Stimulated activated CD8-positive, alpha-beta memory T cell treated with anti-CD3 and anti-CD28 coated beads, Interleukin-12 subunit alpha, Interleukin-12 subunit beta, amount 100 ng/mL, for 24 hours (primary cell): Measurements from ENCODE around the gene CBFB.
A peak's percentile ranks its signal among the peaks of the same experiment; 100 is the strongest.

ENCODE experiments used
- DNase-seq: peaks from one replicate; pipeline ENCODE4 v3.0.0-alpha.2; 2020; ENCODE audit errors: extremely low read depth

Gene CBFB

GRCh38 chr16:67016681-67017420 is 12.1 kb upstream of the CBFB start:
- DNase-seq, result no peak

DNA sequence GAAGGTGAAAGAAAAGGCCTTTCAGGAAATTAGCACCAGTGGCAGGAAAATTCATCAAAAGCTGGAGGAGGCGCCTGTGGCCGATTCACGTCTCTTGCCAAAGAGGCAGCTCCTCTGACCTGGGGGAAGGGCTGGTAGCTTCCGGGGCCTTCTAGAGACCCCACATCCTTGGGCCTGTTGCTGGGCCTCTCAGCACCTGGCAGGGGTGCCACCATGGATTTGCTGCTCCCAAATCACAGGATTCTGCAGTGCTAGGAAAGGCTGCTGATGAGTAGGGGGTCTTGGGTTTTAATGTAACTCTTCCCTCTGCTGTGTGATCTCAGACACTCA is 11.6 kb upstream of the CBFB start:
- DNase-seq, result no peak

DNA sequence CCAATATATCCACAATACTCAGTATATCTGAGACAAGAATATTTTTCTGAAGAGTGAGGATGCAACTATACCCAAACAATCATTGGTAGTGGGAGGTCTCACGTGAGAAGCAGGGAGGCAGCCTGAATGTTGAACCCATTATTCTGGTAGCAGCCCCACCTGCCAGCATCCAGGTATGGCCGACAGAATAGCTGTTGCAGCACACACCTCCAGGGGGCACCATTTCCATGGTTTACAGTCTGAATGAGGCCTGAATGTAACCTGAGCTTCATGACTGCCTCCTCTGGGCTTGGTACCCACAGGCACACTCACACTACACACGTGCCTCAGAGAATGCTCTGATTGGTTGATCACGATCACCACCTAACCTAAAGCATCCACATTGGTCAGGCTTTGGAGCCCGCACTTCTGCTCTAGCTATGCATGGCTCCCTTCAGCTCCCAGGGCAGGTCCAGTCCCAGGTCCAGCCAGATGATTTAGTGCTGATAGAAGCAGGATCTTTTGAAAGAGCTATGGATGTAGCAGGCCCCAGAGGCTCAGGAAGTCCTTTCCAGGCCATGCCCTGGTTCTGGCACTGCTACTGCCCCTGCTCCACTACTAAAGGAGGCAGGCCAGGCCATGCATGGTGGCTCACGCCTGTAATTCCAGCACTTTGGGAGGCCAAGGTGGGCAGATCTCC is 11.0 kb upstream of the CBFB start:
- DNase-seq, result peak; percentile 70

GRCh38 chr16:67019171-67019570 is 9.8 kb upstream of the CBFB start:
- no peak for DNase-seq

GRCh38 chr16:67021321-67021720 is 7.6 kb upstream of the CBFB start:
- DNase-seq, result no peak

- no peak for DNase-seq
Observed at GRCh38 chr16:67022531-67023214, 6.3 kb upstream of the CBFB start.

- no peak for DNase-seq
Observed at GRCh38 chr16:67023689-67024088, 5.3 kb upstream of the CBFB start.

- no peak for DNase-seq
Observed at GRCh38 chr16:67024384-67025209, 4.4 kb upstream of the CBFB start.

DNA sequence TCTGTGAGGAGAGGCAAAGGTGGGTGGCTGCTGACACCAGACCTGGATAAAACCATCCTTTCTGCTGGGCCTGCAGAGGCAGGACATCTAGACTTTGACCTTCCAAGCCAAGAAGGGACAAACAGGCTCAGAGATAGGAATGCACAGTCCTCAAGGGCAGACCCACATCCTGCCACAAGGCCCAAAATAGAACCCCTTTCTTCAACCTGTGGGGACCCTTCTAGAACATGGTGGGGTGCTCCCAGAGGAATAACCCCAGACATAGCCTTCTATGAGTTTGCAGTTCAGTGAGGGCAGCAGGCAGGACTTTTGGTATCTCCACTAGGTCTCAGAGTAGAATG is 3.8 kb upstream of the CBFB start:
- DNase-seq, result no peak

DNA sequence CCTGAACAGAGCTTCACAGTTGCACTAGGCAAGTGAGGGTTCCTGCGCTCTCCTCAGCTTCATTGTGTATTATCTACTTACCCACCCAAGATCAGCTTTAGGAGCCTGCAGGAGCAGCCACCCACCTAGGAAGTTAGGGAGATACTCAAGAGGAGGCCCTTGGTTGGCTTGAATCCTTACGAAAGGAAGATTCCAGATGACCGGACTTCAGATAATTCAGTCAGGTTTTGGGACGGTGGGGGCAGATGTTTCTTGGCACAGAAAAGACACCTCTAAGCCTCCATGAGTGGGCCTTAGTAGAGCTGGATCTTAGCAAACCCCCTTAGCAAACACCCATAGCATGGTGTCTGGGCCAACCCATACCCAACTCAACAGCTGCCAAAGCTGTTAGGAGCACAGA is 2.4 kb upstream of the CBFB start:
- DNase-seq, result no peak

- no peak for DNase-seq
Observed at GRCh38 chr16:67027046-67027445, 1.9 kb upstream of the CBFB start.

DNA sequence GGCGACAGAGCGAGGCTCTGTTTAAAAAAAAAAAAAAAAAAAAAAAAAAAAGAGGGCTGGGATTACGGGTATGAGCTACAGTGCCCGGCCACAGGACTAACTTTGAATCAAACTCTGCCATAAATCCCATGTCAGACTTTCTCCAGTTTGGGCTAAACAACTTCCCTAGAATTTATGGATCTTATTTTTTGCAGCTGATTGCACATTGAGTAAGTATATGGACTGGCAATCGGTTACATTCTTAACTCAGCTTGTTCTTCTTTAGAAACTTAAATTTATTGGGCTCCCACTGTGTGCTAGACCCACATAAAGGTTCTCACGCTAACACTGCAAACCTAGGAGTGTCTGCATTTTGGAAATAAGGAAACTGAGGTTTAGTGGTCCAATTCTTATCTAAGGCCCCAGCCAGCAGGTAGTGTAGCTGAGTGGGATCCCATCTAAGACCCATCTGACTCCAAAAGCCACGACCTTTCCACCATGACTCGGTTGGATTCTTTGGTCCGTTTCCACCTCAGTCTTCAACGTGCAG is 718 bp upstream of the CBFB start:
- no peak for DNase-seq

- peak; percentile 21 for DNase-seq
Observed at GRCh38 chr16:67029254-67030096, 526 bp downstream of the CBFB start.

GRCh38 chr16:67030221-67030962 is 1.4 kb downstream of the CBFB start:
- no peak for DNase-seq

- DNase-seq, result no peak
Observed at GRCh38 chr16:67034487-67034886, 5.5 kb downstream of the CBFB start.

GRCh38 chr16:67035364-67035763 is 6.4 kb downstream of the CBFB start:
- no peak for DNase-seq

- no peak for DNase-seq
Observed at GRCh38 chr16:67036323-67036741, 7.4 kb downstream of the CBFB start.

GRCh38 chr16:67039260-67040020 is 10.5 kb downstream of the CBFB start:
- DNase-seq, result no peak

DNA sequence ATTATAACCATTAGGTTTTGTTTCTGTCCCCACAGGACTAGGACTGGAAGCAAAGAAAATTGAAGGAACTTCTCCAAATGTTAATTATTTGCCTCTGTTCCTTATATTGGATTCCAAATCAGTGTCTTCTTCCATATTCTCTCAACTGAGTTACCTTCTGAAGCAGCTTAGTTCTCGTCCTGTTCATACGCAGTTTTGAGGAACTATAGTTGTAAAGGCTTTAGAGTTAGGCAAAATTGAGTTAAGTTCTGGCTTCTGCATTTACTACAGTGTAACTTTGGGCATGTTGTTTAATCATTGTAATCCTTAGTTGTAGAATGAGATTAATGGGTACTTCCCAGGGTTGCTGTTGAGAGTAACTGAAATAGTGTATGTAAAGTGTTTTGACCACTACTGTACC is 11.2 kb downstream of the CBFB start:
- no peak for DNase-seq

DNA sequence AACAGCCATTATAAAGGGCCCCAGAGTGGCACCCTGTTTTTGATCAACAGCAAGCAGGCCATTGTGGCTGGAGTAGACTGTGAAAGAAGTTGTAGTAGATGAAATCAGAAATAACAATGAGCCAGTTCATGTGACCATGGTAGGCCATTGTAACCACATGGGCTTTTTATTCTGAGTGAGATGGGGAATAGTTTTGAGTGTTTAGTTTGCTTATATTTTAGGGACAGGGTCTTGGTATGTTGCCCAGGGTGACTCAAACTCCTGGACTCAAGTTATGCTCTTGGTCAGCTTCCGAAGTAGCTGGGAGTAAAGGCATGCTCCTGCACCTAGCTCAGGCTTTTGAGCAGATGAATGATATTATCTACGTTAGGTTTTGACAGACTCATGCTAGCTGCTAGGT is 12.0 kb downstream of the CBFB start:
- DNase-seq, result no peak
